DLD1 (cell line): ENCODE measurements around the gene DCAF15.

Experiments
- in situ Hi-C: cut with HindIII; loops from 2 replicates; pipeline ENCODE4 v1.10.0; 2017; ENCODE audit warnings: low sequenced_read_pairs

Gene DCAF15

DNA sequence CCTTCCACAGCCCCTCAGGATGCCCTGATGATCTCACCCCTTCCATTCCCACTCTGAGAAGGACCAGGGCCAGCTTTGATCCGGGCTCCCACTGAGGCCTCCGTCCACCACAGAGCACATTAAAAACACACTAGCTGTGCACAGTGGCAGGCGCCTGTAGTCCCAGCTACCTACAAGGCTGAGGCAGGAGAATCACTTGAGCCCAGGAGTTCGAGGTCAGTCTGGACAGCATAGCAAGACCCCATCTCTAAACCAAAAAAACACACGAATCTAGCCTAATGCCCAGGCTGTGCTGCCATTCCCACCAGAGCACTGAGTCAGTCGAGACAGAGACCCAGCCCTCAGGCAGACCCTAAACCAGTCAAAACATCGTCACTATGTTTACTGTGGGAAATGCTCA, 39.7 kb downstream of the DCAF15 start:
- in situ Hi-C loops = no loop called here

GRCh38 chr19:13993590-13994300, 41.4 kb downstream of the DCAF15 start:
- in situ Hi-C loops = no loop called here

- in situ Hi-C loops = no loop called here
These were observed 42.9 kb downstream of the DCAF15 start for GRCh38 chr19:13995017-13995728.

GRCh38 chr19:13995878-13996765, 43.8 kb downstream of the DCAF15 start:
- in situ Hi-C loops = no loop called here

- in situ Hi-C loops = no loop called here
These were observed 44.8 kb downstream of the DCAF15 start for GRCh38 chr19:13996928-13997630.

DNA sequence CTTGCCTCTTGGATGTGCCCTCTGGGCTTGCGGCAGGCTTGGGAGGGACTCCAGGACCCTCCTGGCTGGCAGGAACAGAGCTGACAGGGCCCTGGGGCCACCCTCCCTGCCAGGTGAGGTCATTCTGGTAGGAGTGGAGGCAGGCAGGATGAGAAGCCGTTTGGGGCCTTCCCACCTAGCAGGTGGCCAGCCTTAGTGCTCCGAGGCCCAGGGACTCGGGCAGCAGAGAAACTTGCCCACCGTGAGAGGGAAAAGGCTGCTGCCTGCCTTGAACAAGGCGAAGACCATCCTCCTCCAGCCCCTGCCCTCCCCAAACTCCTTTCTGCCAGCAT, 45.3 kb downstream of the DCAF15 start:
- in situ Hi-C loops = no loop called here

DNA sequence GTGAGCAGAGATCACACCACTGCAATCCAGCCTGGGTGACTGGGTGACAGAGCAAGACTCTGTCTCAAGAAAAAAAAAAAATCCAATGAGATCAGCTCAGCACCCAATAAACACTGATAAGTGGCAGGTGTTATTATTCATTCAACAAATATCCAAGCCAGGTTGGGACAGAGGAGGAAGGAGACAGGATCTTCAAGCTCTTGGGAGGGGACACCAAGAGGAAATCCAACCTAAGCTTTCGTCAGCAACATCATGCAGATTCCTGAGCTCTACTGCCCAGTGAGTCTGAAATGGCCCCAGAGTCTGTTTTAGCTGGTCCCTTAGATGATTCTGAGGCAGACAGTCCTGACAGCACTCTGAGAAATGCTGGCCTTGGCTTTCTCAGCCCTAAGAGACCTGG, 46.1 kb downstream of the DCAF15 start:
- in situ Hi-C loops = no loop called here

GRCh38 chr19:13999085-13999484, 46.8 kb downstream of the DCAF15 start:
- in situ Hi-C loops = no loop called here

DNA sequence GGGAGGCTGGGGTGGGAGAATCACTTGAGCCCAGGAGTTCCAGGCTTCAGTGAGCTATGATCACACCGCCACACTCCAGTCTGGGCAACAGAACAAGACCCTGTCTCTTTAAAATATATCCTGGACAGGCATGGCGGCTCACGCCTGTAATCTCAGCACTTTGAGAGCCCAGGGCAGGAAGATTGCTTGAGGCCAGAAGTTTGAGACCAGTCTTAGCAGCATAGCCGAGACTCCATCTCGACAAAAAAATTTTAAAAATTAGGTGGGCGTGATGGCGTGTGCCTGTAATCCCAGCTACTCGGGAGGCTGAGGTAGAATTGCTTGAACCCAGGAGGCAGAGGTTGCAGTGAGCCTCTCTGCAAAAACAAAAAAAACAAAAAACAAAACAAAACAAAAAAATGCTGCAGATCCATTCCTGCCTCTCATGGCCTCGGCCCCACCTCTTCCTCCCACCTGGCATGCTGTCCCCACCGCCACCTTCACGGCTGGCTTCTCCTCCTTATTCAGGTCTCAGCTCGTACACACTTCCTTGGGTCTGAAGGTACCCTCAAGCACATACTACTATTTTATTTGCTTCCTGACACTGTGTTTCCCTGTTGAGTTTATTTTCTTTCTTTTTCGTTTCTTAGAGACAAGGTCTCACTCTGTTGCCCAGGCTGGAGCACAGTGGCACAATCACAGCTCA, 48.5 kb downstream of the DCAF15 start:
- in situ Hi-C loops = no loop called here

DNA sequence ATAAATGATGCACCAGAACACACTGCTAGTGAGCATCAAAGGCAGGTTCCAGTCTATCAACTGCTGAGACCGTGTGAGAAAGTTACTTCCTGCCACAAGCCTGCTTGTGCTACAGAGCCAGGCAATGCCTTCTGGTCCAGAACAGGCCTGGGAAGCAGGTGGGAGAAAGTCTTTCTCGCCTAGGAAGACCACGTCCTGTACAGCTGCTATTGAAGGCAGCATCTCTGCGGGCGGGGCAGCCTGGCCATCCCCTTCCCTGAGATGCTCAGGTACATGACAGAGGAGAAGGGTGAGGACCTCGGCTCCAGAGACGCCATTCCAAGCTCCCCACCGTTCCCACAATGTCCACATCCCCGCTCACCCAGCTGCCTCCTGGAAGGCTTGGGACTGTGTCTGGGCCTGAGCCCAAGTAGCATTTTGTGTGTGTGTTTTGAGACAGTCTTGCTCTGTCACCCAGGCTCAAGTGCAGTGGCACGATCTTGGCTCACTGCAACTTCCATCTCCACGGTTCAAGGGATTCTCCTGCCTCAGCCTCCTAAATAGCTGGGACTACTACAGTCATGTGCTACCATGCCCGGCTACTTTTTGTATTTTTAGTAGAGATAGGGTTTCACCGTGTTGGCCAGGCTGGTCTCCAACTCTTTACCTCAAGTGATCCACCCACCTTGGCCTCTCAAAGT, 50.4 kb downstream of the DCAF15 start:
- in situ Hi-C loops = no loop called here

DNA sequence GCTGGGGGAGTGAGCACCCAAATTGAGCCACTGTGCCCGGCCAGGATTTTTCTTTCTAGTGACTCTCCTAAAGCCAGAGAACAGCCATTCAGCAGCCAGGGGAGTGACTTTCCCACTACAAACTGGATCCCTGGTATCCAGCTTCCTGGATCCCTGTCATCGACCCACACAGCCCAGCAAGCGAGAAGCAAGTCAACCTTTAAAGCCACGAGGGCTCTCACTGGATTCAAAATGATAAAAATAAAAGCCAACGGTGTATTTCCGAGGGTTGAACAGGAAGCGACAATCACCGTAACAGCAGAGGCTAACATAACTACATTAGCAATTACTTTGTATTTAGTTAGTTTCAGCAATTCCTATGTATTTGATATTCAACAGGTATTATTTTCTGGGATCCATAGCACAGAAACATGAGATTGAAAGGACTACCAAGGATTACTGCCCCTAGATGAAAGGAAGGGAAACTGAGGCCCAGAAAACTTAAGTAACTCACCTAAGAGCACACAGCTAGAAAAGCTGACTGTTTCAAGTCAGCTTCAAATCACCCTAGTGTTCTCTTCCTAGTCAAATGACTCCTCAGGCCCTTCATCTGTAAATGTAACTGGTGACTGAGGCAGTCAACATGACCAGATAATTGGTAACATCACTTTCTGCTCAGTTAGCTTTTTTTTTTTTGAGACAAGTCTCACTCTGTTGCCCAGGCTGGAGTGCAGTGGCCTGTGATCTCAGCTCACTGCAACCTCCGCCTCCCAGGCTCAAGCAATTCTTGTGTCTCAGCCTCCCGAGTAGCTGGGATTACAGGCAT, 51.1 kb downstream of the DCAF15 start:
- in situ Hi-C loops = no loop called here

- in situ Hi-C loops = no loop called here
These were observed 52.5 kb downstream of the DCAF15 start for GRCh38 chr19:14004619-14005348.

DNA sequence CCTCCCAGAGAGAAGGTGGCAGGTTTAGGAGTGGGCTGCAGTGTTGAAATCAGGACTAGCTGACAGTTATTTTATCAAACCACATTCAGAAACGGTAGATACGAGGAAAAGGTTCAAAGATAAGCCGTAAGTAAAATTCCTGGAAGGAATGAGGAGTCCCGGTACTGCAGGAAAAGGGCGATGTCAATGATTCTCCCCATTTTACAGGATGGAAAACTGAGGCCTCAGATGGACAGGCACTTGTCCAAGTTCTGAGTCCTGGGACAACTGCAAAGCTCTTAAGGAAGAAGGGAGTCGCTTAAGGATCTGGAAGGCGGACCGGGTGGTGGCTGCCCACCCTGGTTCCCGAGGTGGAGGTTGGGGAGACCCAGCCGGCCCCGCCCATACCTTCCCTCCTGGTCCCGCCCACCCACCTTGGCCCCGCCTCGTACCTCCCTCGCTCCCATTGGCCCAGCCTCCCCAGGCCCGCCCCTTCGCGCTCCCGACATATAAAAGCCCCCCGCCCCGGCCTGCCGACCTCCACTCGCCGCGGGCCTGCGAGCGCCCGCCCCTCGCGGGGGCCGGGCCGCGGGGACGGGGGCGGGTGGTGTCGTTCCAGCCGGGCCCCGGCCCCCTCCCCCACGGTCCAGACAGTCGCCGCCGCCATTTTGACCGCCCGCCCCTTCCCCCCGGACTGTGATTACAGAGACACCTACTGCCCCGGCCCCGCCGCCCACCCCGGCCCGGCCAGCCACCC, 53.2 kb downstream of the DCAF15 start:
- in situ Hi-C loops = no loop called here

- in situ Hi-C loops = no loop called here
These were observed 53.9 kb downstream of the DCAF15 start, which contains the start of gene RFX1 for GRCh38 chr19:14006085-14006765. Gene RFX1, minus strand, starts transcription at chr19:14006320. Its CDS starts 12,477 bp downstream, at chr19:13993843.

GRCh38 chr19:14006766-14007562, 54.7 kb downstream of the DCAF15 start:
- in situ Hi-C loops = no loop called here
